Suppressor macrophage treated with lipopolysaccharide for 1 hour (primary cell): Measurements from ENCODE around the gene CELA1.
A peak's percentile ranks its signal among the peaks of the same experiment; 100 is the strongest.

Experiments used
- DNase-seq, 3 donors: peaks; one replicate each; pipeline ENCODE4 v3.0.0-alpha.2; 2020 to 2022

The CELA1 gene

GRCh38 chr12:51346581-51346980, at the start of gene CELA1:
TSS of gene CELA1 (minus strand) at chr12:51346679. CDS start at chr12:51346638, 41 bp downstream.
- DNase-seq = no peak

GRCh38 chr12:51395283-51396230, 49.1 kb upstream of the CELA1 start:
- peak in 1 of 3 donors; percentile 50 for DNase-seq

- peak; percentile 90 to 98 (median 94) for DNase-seq
Measured at GRCh38 chr12:51393676-51394545, 47.4 kb upstream of the CELA1 start.

GRCh38 chr12:51392556-51393237, 46.2 kb upstream of the CELA1 start:
- DNase-seq = peak; percentile 73 to 80 (median 79)

GRCh38 chr12:51391283-51392123, 45.0 kb upstream of the CELA1 start, which contains the start of gene GALNT6:
TSS of gene GALNT6 (minus strand) at chr12:51391406. CDS start at chr12:51379781, 11,625 bp downstream.
- peak; percentile 44 to 80 (median 46) for DNase-seq

GRCh38 chr12:51390891-51391282, 44.4 kb upstream of the CELA1 start:
- peak; percentile 90 to 92 (median 91) for DNase-seq

- no peak for DNase-seq
Measured at GRCh38 chr12:51390457-51390856, 44.0 kb upstream of the CELA1 start.

- DNase-seq = peak; percentile 84 to 91 (median 86)
Measured at GRCh38 chr12:51389302-51389999, 43.0 kb upstream of the CELA1 start.

GRCh38 chr12:51388846-51389245, 42.4 kb upstream of the CELA1 start:
- no peak for DNase-seq

GRCh38 chr12:51388069-51388799, 41.8 kb upstream of the CELA1 start:
- DNase-seq = peak; percentile 61 to 65 (median 63)

- DNase-seq = no peak
Measured at GRCh38 chr12:51386351-51386750, 39.9 kb upstream of the CELA1 start.

- no peak for DNase-seq
Measured at GRCh38 chr12:51383269-51383905, 36.9 kb upstream of the CELA1 start.

GRCh38 chr12:51382173-51382572, 35.7 kb upstream of the CELA1 start:
- DNase-seq = no peak

GRCh38 chr12:51381226-51382079, 35.0 kb upstream of the CELA1 start:
- DNase-seq = no peak

GRCh38 chr12:51379571-51379970, 33.1 kb upstream of the CELA1 start:
- DNase-seq = no peak

- DNase-seq = no peak
Measured at GRCh38 chr12:51378749-51379148, 32.3 kb upstream of the CELA1 start.

GRCh38 chr12:51377099-51377984, 30.9 kb upstream of the CELA1 start:
- no peak for DNase-seq

- no peak for DNase-seq
Measured at GRCh38 chr12:51374856-51375255, 28.4 kb upstream of the CELA1 start.
